GM18517 (cell line): ENCODE data around the gene ARHGEF7.
A peak's percentile ranks its signal among the peaks of the same experiment; 100 is the strongest.

Experiments
- ATAC-seq: cut with Tn5 transposase; IDR thresholded peaks from one replicate; pipeline ENCODE4 v1.9.1; 2021; ENCODE audit warnings: mild to moderate bottlenecking, moderate library complexity; ENCODE audit not compliant: unreplicated experiment

Gene ARHGEF7

GRCh38 chr13:111287201-111287600, 172.1 kb downstream of the ARHGEF7 start:
- ATAC-seq = no peak

- no peak for ATAC-seq
Observed at GRCh38 chr13:111288276-111288675, 173.2 kb downstream of the ARHGEF7 start.

GRCh38 chr13:111289251-111289650, 174.1 kb downstream of the ARHGEF7 start:
- no peak for ATAC-seq

- ATAC-seq = no peak
Observed at GRCh38 chr13:111291908-111292307, 176.8 kb downstream of the ARHGEF7 start.

- no peak for ATAC-seq
Observed at GRCh38 chr13:111292710-111293485, 177.8 kb downstream of the ARHGEF7 start.

- no peak for ATAC-seq
Observed at GRCh38 chr13:111295886-111296285, 180.8 kb downstream of the ARHGEF7 start.

GRCh38 chr13:111296417-111296816, 181.3 kb downstream of the ARHGEF7 start:
- no peak for ATAC-seq

- ATAC-seq = no peak
Observed at GRCh38 chr13:111298214-111298975, 183.3 kb downstream of the ARHGEF7 start.

GRCh38 chr13:111302045-111302726, 187.1 kb downstream of the ARHGEF7 start:
- no peak for ATAC-seq

- ATAC-seq = no peak
Observed at GRCh38 chr13:111303559-111303958, 188.4 kb downstream of the ARHGEF7 start.

- peak; percentile 85 for ATAC-seq
Observed at GRCh38 chr13:111304041-111304544, 189.0 kb downstream of the ARHGEF7 start.

- ATAC-seq = peak; percentile 7
Observed at GRCh38 chr13:111304603-111305289, 189.6 kb downstream of the ARHGEF7 start.

- ATAC-seq = no peak
Observed at GRCh38 chr13:111312944-111313590, 198.0 kb downstream of the ARHGEF7 start.

- no peak for ATAC-seq
Observed at GRCh38 chr13:111313911-111314425, 198.9 kb downstream of the ARHGEF7 start.

- ATAC-seq = no peak
Observed at GRCh38 chr13:111314852-111315251, 199.7 kb downstream of the ARHGEF7 start.

- no peak for ATAC-seq
Observed at GRCh38 chr13:111315347-111315995, 200.4 kb downstream of the ARHGEF7 start.

- ATAC-seq = no peak
Observed at GRCh38 chr13:111316161-111316730, 201.1 kb downstream of the ARHGEF7 start.

- no peak for ATAC-seq
Observed at GRCh38 chr13:111317042-111317550, 202.0 kb downstream of the ARHGEF7 start.
